ENCODE results near the gene MALRD1.

Gene MALRD1

GRCh38 chr10:19659920-19660655 lies 611.5 kb downstream of the MALRD1 start:
- H3K36me3 ChIP-seq (replicated peaks; ENCODE audit: low read depth, low read length): no peaks in the 10 kb centered on the region
- H3K27ac ChIP-seq (ENCODE audit: low read length): no peak overlapping the region
- TF ChIP-seq CTCF (IDR thresholded peaks at IDR 0.05; ENCODE audit: low read depth, low read length) (no peak), EZH2phosphoT487 (IDR thresholded peaks at IDR 0.05; ENCODE audit: low read depth) (no peak)
- H3K27me3 ChIP-seq (ENCODE audit: low read depth, low read length): no peaks in the 10 kb centered on the region
- H3K4me2 ChIP-seq (ENCODE audit: low read length): no peak overlapping the region
- H4K20me1 ChIP-seq (ENCODE audit: insufficient read depth, low read length): no peaks in the 10 kb centered on the region
- no peaks in the 10 kb centered on the region for H3K4me1 ChIP-seq (ENCODE audit: low read length)
- H2AFZ ChIP-seq (ENCODE audit: low read depth, low read length): no peak overlapping the region
- H3K9ac ChIP-seq (ENCODE audit: low read length): no peak overlapping the region
- no peaks in the 10 kb centered on the region for H3K79me2 ChIP-seq (ENCODE audit: low read length)
- no peak overlapping the region for H3K4me3 ChIP-seq (ENCODE audit: low read length)
- H3K9me3 ChIP-seq (ENCODE audit: insufficient read depth, low read length): no peaks in the 10 kb centered on the region

GRCh38 chr10:19663344-19663743 lies 614.7 kb downstream of the MALRD1 start:
- H3K9me3 ChIP-seq (ENCODE audit: insufficient read depth, low read length): no peaks in the 10 kb centered on the region
- no peaks in the 10 kb centered on the region for H3K79me2 ChIP-seq (ENCODE audit: low read length)
- no peak overlapping the region for H3K27ac ChIP-seq (ENCODE audit: low read length)
- no peaks in the 10 kb centered on the region for H3K27me3 ChIP-seq (ENCODE audit: low read depth, low read length)
- no peaks in the 10 kb centered on the region for H4K20me1 ChIP-seq (ENCODE audit: insufficient read depth, low read length)
- H2AFZ ChIP-seq (ENCODE audit: low read depth, low read length): no peak overlapping the region
- H3K9ac ChIP-seq (ENCODE audit: low read length): no peak overlapping the region
- H3K36me3 ChIP-seq (replicated peaks; ENCODE audit: low read depth, low read length): no peaks in the 10 kb centered on the region
- no peaks in the 10 kb centered on the region for H3K4me1 ChIP-seq (ENCODE audit: low read length)
- H3K4me2 ChIP-seq (ENCODE audit: low read length): no peak overlapping the region
- H3K4me3 ChIP-seq (ENCODE audit: low read length): no peak overlapping the region
- TF ChIP-seq CTCF (IDR thresholded peaks at IDR 0.05; ENCODE audit: low read depth, low read length) (no peak), EZH2phosphoT487 (IDR thresholded peaks at IDR 0.05; ENCODE audit: low read depth) (no peak)

- no peak overlapping the region for H3K27ac ChIP-seq (ENCODE audit: low read length)
- no peaks in the 10 kb centered on the region for H3K36me3 ChIP-seq (replicated peaks; ENCODE audit: low read depth, low read length)
These were observed 619.5 kb downstream of the MALRD1 start for GRCh38 chr10:19668116-19668515.

GRCh38 chr10:19676063-19676462 lies 627.5 kb downstream of the MALRD1 start:
- Histone ChIP-seq H3K27me3 (ENCODE audit: low read depth, low read length) (no peaks in the 10 kb centered on the region), H3K9me3 (ENCODE audit: insufficient read depth, low read length) (no peaks in the 10 kb centered on the region), H3K4me2 (ENCODE audit: low read length) (no peak overlapping the region), H3K9ac (ENCODE audit: low read length) (no peak overlapping the region), H4K20me1 (ENCODE audit: insufficient read depth, low read length) (no peaks in the 10 kb centered on the region), H3K79me2 (ENCODE audit: low read length) (no peaks in the 10 kb centered on the region), H3K4me3 (ENCODE audit: low read length) (no peak overlapping the region), H3K4me1 (ENCODE audit: low read length) (no peaks in the 10 kb centered on the region), H3K27ac (ENCODE audit: low read length) (no peak overlapping the region), H2AFZ (ENCODE audit: low read depth, low read length) (no peak overlapping the region), H3K36me3 (replicated peaks; ENCODE audit: low read depth, low read length) (no peaks in the 10 kb centered on the region)
- TF ChIP-seq CTCF (IDR thresholded peaks at IDR 0.05; ENCODE audit: low read depth, low read length) (no peak), EZH2phosphoT487 (IDR thresholded peaks at IDR 0.05; ENCODE audit: low read depth) (no peak)

More at GRCh38 chr10:19668116-19668515, 619.5 kb downstream of the MALRD1 start:
- Histone ChIP-seq H4K20me1 (ENCODE audit: insufficient read depth, low read length) (no peaks in the 10 kb centered on the region), H3K27me3 (ENCODE audit: low read depth, low read length) (no peaks in the 10 kb centered on the region), H3K4me3 (ENCODE audit: low read length) (no peak overlapping the region), H3K4me1 (ENCODE audit: low read length) (no peaks in the 10 kb centered on the region), H3K9me3 (ENCODE audit: insufficient read depth, low read length) (no peaks in the 10 kb centered on the region), H3K9ac (ENCODE audit: low read length) (no peak overlapping the region), H2AFZ (ENCODE audit: low read depth, low read length) (no peak overlapping the region), H3K79me2 (ENCODE audit: low read length) (no peaks in the 10 kb centered on the region), H3K4me2 (ENCODE audit: low read length) (no peak overlapping the region)
- TF ChIP-seq EZH2phosphoT487 (IDR thresholded peaks at IDR 0.05; ENCODE audit: low read depth) (no peak), CTCF (IDR thresholded peaks at IDR 0.05; ENCODE audit: low read depth, low read length) (no peak)

Data from OCI-LY3 (cell line).